Breast epithelium (tissue), 4 donors: ENCODE results near the gene SLCO4C1. TPM values are rescaled to one million over a fixed set of nuclear protein-coding genes. Genes with fewer than 3 reads are reported as not detected.

Experiments
- DNase-seq, 2 donors: peaks; one replicate each; pipeline ENCODE4 v3.0.0-alpha.2; 2019; ENCODE audit warnings: low spot score in 2 of 2
- H3K27ac ChIP-seq, 2 donors: fragments of 200-600 bp; sonication (generic) in 1 of 2; one replicate each; pipeline ENCODE4 v1.5.1; 2016 to 2019; ENCODE audit warnings: mild to moderate bottlenecking in 1 of 2
- H3K27me3 ChIP-seq, 2 donors: fragments of 200-600 bp; sonication (generic) in 1 of 2; one replicate each; pipeline versions ENCODE4 v1.5.1 to v1.6.0; 2017 to 2019; ENCODE audit warnings: control low read depth in 1 of 2, mild to moderate bottlenecking in 1 of 2
- H3K36me3 ChIP-seq: fragments of 200-600 bp; one replicate; pipeline ENCODE4 v1.5.1; 2019
- H3K4me1 ChIP-seq, 2 donors: fragments of 200-600 bp; sonication (generic); one replicate each; pipeline ENCODE4 v1.5.1; 2016 to 2019; ENCODE audit warnings: control low read depth in 1 of 2
- H3K4me3 ChIP-seq, 3 donors: fragments of 200-600 bp; sonication (generic); 1 replicate in 2 of 3; 2 replicates in 1 of 3; pipeline ENCODE4 v1.5.1; 2016 to 2019; ENCODE audit warnings: mild to moderate bottlenecking in 3 of 3, moderate library complexity in 2 of 3
- H3K9me3 ChIP-seq, 2 donors: fragments of 200-600 bp; sonication (generic) in 1 of 2; one replicate each; pipeline ENCODE4 v1.5.1; 2016 to 2019; ENCODE audit warnings: control low read depth in 1 of 2
- POLR2A ChIP-seq: fragments of 450-650 bp; IDR thresholded peaks from one replicate; pipeline ENCODE4 v1.6.1; 2016; ENCODE audit warnings: antibody characterized with exemption, mild to moderate bottlenecking, moderate library complexity
- POLR2AphosphoS5 ChIP-seq, 3 donors: sonication (generic); formaldehyde crosslinking; IDR thresholded peaks; one replicate each; pipeline ENCODE4 v1.6.1; 2017; ENCODE audit warnings: antibody characterized with exemption in 3 of 3
- intact Hi-C: fragments of 100-400 bp; cut with DNase I; formaldehyde crosslinking; loops from one replicate; pipeline ENCODE4 v1.15.1; 2023; ENCODE audit warnings: low total_unique reads
- total RNA-seq, 3 donors: library from RNA; depleted of rRNA; stranded (reverse); fragments of >200 nt; gene quantifications; one replicate each; pipeline ENCODE4 v1.1.0, GENCODE V29; 2016
- TF ChIP-seq, protein P1 (sequence below), 3 donors: fragments of 450-650 bp; IDR thresholded peaks; one replicate each; pipeline ENCODE4 v1.5.1; 2016 to 2017; ENCODE audit warnings: antibody characterized with exemption in 3 of 3, mild to moderate bottlenecking in 3 of 3, moderate library complexity in 3 of 3

Gene SLCO4C1
- total RNA-seq, 3 donors from 2014 or later: 0.66 to 0.73 TPM; not detected in 1

GRCh38 chr5:102294886-102295395 is 1.1 kb downstream of the SLCO4C1 start:
- H3K27ac ChIP-seq: no peak overlapping the region
- intact Hi-C loops: no loop called here
- DNase-seq: no peak
- H3K36me3 ChIP-seq: no peaks in the 10 kb centered on the region
- no peak for TF ChIP-seq POLR2A
- TF ChIP-seq POLR2AphosphoS5 (IDR thresholded peaks at IDR 0.05): no peak
- TF ChIP-seq, protein P1, sequence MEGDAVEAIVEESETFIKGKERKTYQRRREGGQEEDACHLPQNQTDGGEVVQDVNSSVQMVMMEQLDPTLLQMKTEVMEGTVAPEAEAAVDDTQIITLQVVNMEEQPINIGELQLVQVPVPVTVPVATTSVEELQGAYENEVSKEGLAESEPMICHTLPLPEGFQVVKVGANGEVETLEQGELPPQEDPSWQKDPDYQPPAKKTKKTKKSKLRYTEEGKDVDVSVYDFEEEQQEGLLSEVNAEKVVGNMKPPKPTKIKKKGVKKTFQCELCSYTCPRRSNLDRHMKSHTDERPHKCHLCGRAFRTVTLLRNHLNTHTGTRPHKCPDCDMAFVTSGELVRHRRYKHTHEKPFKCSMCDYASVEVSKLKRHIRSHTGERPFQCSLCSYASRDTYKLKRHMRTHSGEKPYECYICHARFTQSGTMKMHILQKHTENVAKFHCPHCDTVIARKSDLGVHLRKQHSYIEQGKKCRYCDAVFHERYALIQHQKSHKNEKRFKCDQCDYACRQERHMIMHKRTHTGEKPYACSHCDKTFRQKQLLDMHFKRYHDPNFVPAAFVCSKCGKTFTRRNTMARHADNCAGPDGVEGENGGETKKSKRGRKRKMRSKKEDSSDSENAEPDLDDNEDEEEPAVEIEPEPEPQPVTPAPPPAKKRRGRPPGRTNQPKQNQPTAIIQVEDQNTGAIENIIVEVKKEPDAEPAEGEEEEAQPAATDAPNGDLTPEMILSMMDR (IDR thresholded peaks at IDR 0.05): no peak
- H3K4me3 ChIP-seq: peak overlapping the region in 1 of 3 donors; percentile 58
- no peaks in the 10 kb centered on the region for H3K9me3 ChIP-seq
- H3K27me3 ChIP-seq: no peaks in the 10 kb centered on the region
- H3K4me1 ChIP-seq: no peaks in the 10 kb centered on the region

DNA sequence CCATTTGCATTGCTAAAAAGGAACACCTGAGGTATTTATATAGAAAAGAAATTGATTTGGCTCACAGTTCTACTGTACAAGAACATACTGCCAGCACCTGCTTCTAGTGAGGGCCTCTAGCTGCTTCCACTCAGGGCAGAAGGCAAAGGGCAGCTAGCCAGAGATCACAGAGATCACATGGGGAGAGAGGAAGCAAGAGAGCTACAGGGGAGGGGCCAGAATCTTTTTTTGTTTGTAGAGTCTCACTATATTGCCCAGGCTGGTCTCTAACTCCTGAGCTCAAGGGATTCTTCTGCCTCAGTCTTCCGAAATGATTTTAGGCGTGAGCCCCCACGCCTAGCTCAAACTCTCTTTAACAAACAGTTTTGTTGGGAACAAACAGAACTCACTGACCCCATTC is 6.1 kb downstream of the SLCO4C1 start:
- Histone ChIP-seq H3K9me3 (no peaks in the 10 kb centered on the region), H3K27ac (no peak overlapping the region), H3K36me3 (no peaks in the 10 kb centered on the region), H3K4me3 (no peak overlapping the region), H3K4me1 (no peaks in the 10 kb centered on the region), H3K27me3 (no peaks in the 10 kb centered on the region)
- DNase-seq: no peak
- TF ChIP-seq POLR2AphosphoS5 (IDR thresholded peaks at IDR 0.05) (no peak), POLR2A (no peak)
- TF ChIP-seq, protein P1 (IDR thresholded peaks at IDR 0.05): no peak
- intact Hi-C loops: no loop called here

DNA sequence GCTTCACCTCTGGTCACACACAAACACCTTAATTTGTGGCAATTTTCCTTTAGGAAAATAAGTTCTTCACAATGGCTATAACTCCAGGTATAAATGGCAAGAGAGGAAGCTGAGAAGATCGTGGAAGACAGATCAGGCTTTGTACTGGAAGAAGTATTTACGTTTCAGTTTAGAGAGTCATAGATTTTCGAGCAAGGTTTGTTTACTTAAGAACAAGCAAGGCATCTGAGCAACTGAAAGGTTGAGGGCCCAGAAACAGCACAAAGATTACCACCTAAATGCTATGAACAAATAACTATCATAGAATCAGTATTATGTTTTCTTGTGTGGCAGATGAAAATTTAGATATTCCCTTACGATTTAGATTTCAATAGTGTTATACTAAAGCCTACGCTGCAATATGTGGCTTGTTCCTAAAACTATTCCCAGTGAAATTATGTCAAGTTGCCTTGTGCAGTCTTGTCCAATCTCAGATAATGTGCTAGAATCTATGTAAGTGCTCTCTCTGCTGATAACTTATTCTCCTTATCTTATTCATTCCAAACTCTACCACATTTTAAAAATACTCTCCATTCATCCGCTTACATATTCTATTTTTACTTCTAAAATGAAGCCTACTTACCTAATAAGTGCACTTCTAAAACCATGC is 6.7 kb downstream of the SLCO4C1 start:
- intact Hi-C loops: no loop called here
- TF ChIP-seq POLR2A: no peak
- TF ChIP-seq, protein P1 (IDR thresholded peaks at IDR 0.05): no peak
- TF ChIP-seq POLR2AphosphoS5 (IDR thresholded peaks at IDR 0.05): no peak
- Histone ChIP-seq H3K27ac (no peak overlapping the region), H3K27me3 (no peaks in the 10 kb centered on the region), H3K4me1 (no peaks in the 10 kb centered on the region), H3K4me3 (no peak overlapping the region), H3K36me3 (no peaks in the 10 kb centered on the region), H3K9me3 (no peaks in the 10 kb centered on the region)
- DNase-seq: no peak

DNA sequence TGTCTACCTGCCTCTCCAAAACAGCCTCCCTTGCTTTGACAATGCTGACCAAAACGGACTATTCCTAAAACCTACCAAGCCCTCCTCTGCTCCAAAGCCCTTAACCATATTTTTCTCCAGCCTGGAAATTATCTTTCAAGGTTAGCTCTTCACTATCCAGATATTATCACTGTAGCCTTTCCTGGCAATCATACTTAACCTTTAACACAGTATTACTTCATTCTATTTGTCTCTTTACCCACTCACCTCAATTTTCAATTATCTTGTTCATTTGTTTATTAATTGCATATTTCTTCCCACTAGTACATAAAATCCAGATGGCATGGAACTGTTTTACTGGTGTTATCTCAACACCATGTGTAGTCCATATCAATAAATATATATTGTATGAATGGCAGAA is 7.5 kb downstream of the SLCO4C1 start:
- no peaks in the 10 kb centered on the region for H3K9me3 ChIP-seq
- intact Hi-C loops: no loop called here

GRCh38 chr5:102286476-102286875 is 9.6 kb downstream of the SLCO4C1 start:
- Histone ChIP-seq H3K27ac (no peak overlapping the region), H3K36me3 (no peaks in the 10 kb centered on the region), H3K9me3 (no peaks in the 10 kb centered on the region), H3K27me3 (no peaks in the 10 kb centered on the region), H3K4me1 (no peaks in the 10 kb centered on the region), H3K4me3 (no peak overlapping the region)
- TF ChIP-seq, protein P1 (IDR thresholded peaks at IDR 0.05): no peak
- no peak for TF ChIP-seq POLR2AphosphoS5 (IDR thresholded peaks at IDR 0.05)
- no peak for TF ChIP-seq POLR2A
- no peak for DNase-seq
- intact Hi-C loops: no loop called here

More for the DNA sequence above, 7.5 kb downstream of the SLCO4C1 start:
- Histone ChIP-seq H3K27me3 (no peaks in the 10 kb centered on the region), H3K27ac (no peak overlapping the region), H3K36me3 (no peaks in the 10 kb centered on the region), H3K4me1 (no peaks in the 10 kb centered on the region), H3K4me3 (no peak overlapping the region)
- no peak for DNase-seq
- TF ChIP-seq POLR2AphosphoS5 (IDR thresholded peaks at IDR 0.05) (no peak), POLR2A (no peak)
- TF ChIP-seq, protein P1 (IDR thresholded peaks at IDR 0.05): no peak
